AG04449 (cell line): ENCODE data around the gene AGAP1.

Experiments used
- CTCF ChIA-PET: fragments of 350-600 bp; formaldehyde crosslinking; extraction: SDS; loops from one replicate; lab custom pipeline; 2021; ENCODE audit warnings: antibody characterized with exemption; lab: Yijun Ruan, JAX
- POLR2A ChIA-PET: fragments of 400-600, 350-600 bp; formaldehyde crosslinking; extraction: SDS; loops from one replicate; lab custom pipeline; 2020; ENCODE audit warnings: antibody characterized with exemption, inconsistent platforms; lab: Yijun Ruan, JAX
- DNase-seq: peaks from one replicate; pipeline ENCODE4 v3.0.0-alpha.2; 2010; ENCODE audit warnings: low read depth, low spot score
- H3K4me3 ChIP-seq: 2 replicates; pipeline ENCODE4 v1.5.1; 2011; ENCODE audit warnings: low read depth, mild to moderate bottlenecking, control low read depth, low read length
- CTCF ChIP-seq: IDR thresholded peaks from one replicate; pipeline ENCODE4 v1.5.1; 2011; ENCODE audit warnings: mild to moderate bottlenecking, moderate library complexity, low read length, control low read depth, inconsistent platforms; ENCODE audit not compliant: insufficient read depth; ENCODE audit errors: missing control alignments

AGAP1 gene

DNA sequence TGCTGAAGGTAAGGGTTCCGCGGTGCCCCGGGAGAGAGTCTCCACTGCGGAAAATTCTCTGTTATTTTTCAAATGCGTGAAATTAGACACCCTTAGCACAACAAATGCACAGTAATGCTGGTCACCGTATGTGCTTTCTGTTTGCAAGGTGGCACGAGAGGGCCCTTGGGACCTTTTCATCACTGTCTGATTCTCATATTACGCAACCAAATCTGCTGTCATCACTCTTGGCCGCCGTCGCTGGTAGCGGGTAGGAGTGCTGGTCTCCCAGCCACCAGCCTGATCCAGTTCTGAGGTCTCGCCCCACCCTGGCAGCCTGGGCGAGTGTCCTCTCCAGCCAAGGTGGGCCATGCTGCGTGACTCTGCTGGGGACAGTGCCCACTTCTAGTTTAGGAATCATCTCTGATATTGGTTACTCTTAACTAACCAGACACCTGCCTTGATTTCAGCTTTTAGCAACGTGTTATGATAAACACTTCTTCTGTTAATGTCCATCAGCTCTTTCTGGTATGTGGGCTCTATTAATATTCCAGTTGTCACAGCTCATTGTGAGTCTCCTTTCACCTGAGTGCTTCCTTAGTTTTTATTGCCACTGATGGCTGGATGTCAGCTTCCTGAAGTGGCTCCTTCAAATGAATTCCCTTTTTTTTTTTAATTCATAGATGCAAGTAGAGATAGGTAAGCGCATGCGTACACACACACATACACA is 474.9 kb downstream of the AGAP1 start:
- CTCF ChIA-PET: no interaction called here
- no peak overlapping the region for H3K4me3 ChIP-seq
- TF ChIP-seq CTCF: no peak
- POLR2A ChIA-PET: no interaction called here
- DNase-seq: no peak

DNA sequence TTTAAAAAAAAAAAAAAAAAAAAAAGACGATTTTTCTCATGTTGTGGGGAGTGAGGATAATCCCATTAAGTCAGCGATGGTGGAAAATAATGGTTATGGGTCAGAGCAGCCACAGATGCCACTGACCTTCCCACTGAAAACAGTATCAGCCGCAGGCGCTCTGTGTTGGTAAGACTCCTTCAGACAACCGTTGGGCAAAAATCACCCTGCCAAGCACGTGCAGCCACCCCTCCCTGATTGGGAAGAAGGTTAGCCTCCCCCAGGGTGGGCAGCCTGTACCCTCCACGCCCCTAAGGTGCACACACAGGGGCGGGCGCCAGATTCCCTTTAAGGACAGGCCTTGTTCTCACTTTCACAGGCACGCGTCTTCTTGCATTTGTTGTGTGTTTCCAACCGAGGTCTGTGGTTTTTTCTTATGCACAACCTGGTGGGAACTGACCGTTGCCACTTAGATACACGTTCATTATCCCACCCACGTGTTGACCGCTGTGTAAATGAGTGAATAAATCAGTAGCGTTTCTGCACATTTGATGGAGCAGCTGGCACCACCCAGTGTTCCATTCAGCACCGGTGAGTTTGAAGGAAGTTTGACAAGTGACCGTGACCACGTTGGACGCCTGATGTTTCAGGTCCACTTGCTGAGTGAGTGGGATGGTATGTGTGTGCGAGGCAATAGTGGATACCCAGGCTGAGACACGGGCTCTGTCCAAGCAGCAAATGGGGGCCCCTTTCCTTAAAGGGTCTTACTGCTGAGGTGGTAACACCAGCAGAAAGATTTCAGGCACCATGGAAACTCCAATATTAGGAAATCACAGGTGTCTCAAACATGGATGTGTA is 476.6 kb downstream of the AGAP1 start:
- ChIA-PET POLR2A (no interaction called here), CTCF (no interaction called here)
- no peak overlapping the region for H3K4me3 ChIP-seq
- no peak for DNase-seq
- TF ChIP-seq CTCF: no peak

- H3K4me3 ChIP-seq: no peak overlapping the region
- POLR2A ChIA-PET: interaction anchor here (0.6 kb wide), 1 partner anchor 50 kb away, joined by 3 read pairs; no protein-coding TSS in a partner anchor
- CTCF ChIA-PET: interaction anchor here (1.6 kb wide), 1 partner anchor 201 kb away, joined by 6 read pairs; no protein-coding TSS in a partner anchor
- DNase-seq: no peak
- no peak for TF ChIP-seq CTCF
These were observed 482.7 kb downstream of the AGAP1 start for GRCh38 chr2:235976516-235976915.

DNA sequence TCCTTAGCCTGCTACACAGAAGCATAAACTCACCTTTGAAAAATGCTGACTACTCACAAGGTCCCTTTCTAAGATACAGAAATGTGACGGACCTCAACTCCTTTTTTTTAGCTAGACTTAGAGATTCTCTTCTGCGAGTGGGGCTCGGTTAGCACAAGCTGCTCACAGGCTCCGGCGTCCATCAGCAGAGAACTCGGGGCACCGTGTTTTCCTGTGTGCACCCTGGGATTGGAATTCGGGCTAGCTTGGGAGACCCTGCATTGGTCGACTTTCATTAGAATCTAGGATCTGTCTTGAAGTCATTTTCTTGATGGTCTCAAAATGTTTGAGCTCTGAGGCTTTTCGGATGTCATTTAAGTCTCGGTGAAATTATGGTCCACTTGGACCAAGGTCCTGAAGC is 483.1 kb downstream of the AGAP1 start:
- H3K4me3 ChIP-seq: no peak overlapping the region
- ChIA-PET CTCF (interaction anchor here (1.6 kb wide), 1 partner anchor 201 kb away, joined by 6 read pairs; no protein-coding TSS in a partner anchor), POLR2A (interaction anchor here (0.6 kb wide), 1 partner anchor 50 kb away, joined by 3 read pairs; no protein-coding TSS in a partner anchor)
- DNase-seq: no peak
- TF ChIP-seq CTCF: no peak

GRCh38 chr2:235977445-235977844 is 483.6 kb downstream of the AGAP1 start:
- ChIA-PET POLR2A (no interaction called here), CTCF (interaction anchor here (1.6 kb wide), 1 partner anchor 200 kb away, joined by 6 read pairs; no protein-coding TSS in a partner anchor)
- no peak overlapping the region for H3K4me3 ChIP-seq
- no peak for DNase-seq
- no peak for TF ChIP-seq CTCF

DNA sequence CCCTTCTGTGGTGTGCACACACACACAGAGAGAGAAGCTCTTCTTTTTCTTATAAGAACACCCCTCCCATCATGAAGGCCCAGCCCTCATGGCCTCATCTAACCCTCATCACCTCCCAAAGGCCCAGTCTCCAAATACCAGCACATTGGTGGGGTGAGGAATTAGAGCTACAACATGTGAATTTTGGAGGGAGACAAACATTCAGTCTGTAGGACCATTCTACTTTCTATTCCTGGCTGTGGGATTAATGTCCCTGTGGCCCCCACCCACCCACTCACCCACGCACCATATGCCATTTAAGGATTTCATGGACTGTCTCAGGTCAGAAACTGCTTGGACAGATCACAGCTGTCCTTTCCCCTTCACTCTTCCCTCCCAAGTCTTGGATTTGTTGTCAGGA is 484.2 kb downstream of the AGAP1 start:
- no peak for DNase-seq
- TF ChIP-seq CTCF: no peak
- ChIA-PET POLR2A (no interaction called here), CTCF (no interaction called here)
- H3K4me3 ChIP-seq: no peak overlapping the region
